SK-N-SH treated with all-trans-retinoic acid at 6 μM for 48 hours (cell line): ENCODE measurements around the gene PPP1R12B.
A peak's percentile ranks its signal among the peaks of the same experiment; 100 is the strongest.
"Not testable (repeated sequence)": the region's sequence is repeated elsewhere in the genome, so short reads cannot be mapped to it uniquely, and the experiment has no call there.

Source experiments
- ATAC-seq: fragments of 200-7000 bp; cut with Tn5 transposase; 3 replicates; pipeline ENCODE4 v1.9.1; 2020; ENCODE audit warnings: mild to moderate bottlenecking, moderate library complexity
- ARNTL ChIP-seq: fragments of 450-650 bp; formaldehyde crosslinking; IDR thresholded peaks from 2 replicates; pipeline ENCODE4 v1.5.0; 2020; ENCODE audit warnings: low read depth, mild to moderate bottlenecking, moderate library complexity, borderline replicate concordance
- BACH2 ChIP-seq: fragments of 250-450 bp; sonication (Bioruptor Pico); IDR thresholded peaks from 2 replicates; pipeline ENCODE4 v1.9.0; 2021; ENCODE audit warnings: mild to moderate bottlenecking, borderline replicate concordance
- CSDC2 ChIP-seq: fragments of 250-450 bp; sonication (Bioruptor Pico); IDR thresholded peaks from 2 replicates; pipeline ENCODE4 v1.5.0; 2020; ENCODE audit warnings: mild to moderate bottlenecking, moderate library complexity
- ESRRG ChIP-seq: fragments of 250-450 bp; sonication (Bioruptor Pico); IDR thresholded peaks from 2 replicates; pipeline ENCODE4 v1.6.1; 2021; ENCODE audit warnings: mild to moderate bottlenecking
- GLIS3 ChIP-seq: fragments of 250-450 bp; sonication (Bioruptor Pico); IDR thresholded peaks from 2 replicates; pipeline ENCODE4 v1.5.0; 2020; ENCODE audit warnings: mild to moderate bottlenecking, moderate library complexity
- ISL1 ChIP-seq: fragments of 250-450 bp; sonication (Bioruptor Pico); IDR thresholded peaks from 2 replicates; pipeline ENCODE4 v2.1.2; 2022; ENCODE audit warnings: mild to moderate bottlenecking, moderate library complexity
- OSR1 ChIP-seq: fragments of 250-450 bp; sonication (Bioruptor Pico); IDR thresholded peaks from 2 replicates; pipeline ENCODE4 v1.8.0; 2022; ENCODE audit warnings: moderate library complexity, mild to moderate bottlenecking, inconsistent platforms
- PPARA ChIP-seq: fragments of 250-450 bp; sonication (Bioruptor Pico); IDR thresholded peaks from 2 replicates; pipeline ENCODE4 v1.5.0; 2020; ENCODE audit warnings: mild to moderate bottlenecking, borderline replicate concordance
- SNAI2 ChIP-seq: fragments of 250-450 bp; sonication (Bioruptor Pico); IDR thresholded peaks from 2 replicates; pipeline ENCODE4 v1.5.0; 2020; ENCODE audit warnings: mild to moderate bottlenecking, moderate library complexity
- TCF4 ChIP-seq: fragments of 250-450 bp; sonication (Bioruptor Pico); IDR thresholded peaks from 2 replicates; pipeline ENCODE4 v1.8.0; 2021; ENCODE audit warnings: mild to moderate bottlenecking, moderate library complexity, borderline replicate concordance
- ZC3H10 ChIP-seq: fragments of 250-450 bp; sonication (Bioruptor Pico); IDR thresholded peaks from 2 replicates; pipeline ENCODE4 v1.5.1; 2021; ENCODE audit warnings: mild to moderate bottlenecking, moderate library complexity
- ZFP3 ChIP-seq: fragments of 250-450 bp; sonication (Bioruptor Pico); IDR thresholded peaks from 2 replicates; pipeline ENCODE4 v1.5.0; 2020; ENCODE audit warnings: mild to moderate bottlenecking, moderate library complexity
- ZNF565 ChIP-seq: fragments of 450-650 bp; formaldehyde crosslinking; conservative IDR thresholded peaks from 2 replicates; pipeline ENCODE4 v1.5.0; 2020; ENCODE audit warnings: low read depth, mild to moderate bottlenecking, moderate library complexity
- ZNF70 ChIP-seq: fragments of 450-650 bp; formaldehyde crosslinking; IDR thresholded peaks from 2 replicates; pipeline ENCODE4 v1.5.0; 2020; ENCODE audit warnings: mild to moderate bottlenecking, moderate library complexity
- ZNF8 ChIP-seq: fragments of 450-650 bp; formaldehyde crosslinking; IDR thresholded peaks from 2 replicates; pipeline ENCODE4 v1.5.0; 2020; ENCODE audit warnings: mild to moderate bottlenecking, moderate library complexity
- TF ChIP-seq, protein P1 (sequence below): fragments of 250-450 bp; sonication (Bioruptor Pico); IDR thresholded peaks from 2 replicates; pipeline ENCODE4 v1.5.1; 2020; ENCODE audit warnings: low read depth, mild to moderate bottlenecking, moderate library complexity
- TF ChIP-seq, protein P2 (sequence below): fragments of 250-450 bp; sonication (Bioruptor Pico); IDR thresholded peaks from 2 replicates; pipeline ENCODE4 v1.8.0; 2021; ENCODE audit warnings: low read depth, mild to moderate bottlenecking, moderate library complexity, borderline replicate concordance
- TF ChIP-seq, protein P3 (sequence below): fragments of 250-450 bp; sonication (Bioruptor Pico); IDR thresholded peaks from 2 replicates; pipeline ENCODE4 v1.5.0; 2020; ENCODE audit warnings: mild to moderate bottlenecking, moderate library complexity

Gene PPP1R12B

DNA sequence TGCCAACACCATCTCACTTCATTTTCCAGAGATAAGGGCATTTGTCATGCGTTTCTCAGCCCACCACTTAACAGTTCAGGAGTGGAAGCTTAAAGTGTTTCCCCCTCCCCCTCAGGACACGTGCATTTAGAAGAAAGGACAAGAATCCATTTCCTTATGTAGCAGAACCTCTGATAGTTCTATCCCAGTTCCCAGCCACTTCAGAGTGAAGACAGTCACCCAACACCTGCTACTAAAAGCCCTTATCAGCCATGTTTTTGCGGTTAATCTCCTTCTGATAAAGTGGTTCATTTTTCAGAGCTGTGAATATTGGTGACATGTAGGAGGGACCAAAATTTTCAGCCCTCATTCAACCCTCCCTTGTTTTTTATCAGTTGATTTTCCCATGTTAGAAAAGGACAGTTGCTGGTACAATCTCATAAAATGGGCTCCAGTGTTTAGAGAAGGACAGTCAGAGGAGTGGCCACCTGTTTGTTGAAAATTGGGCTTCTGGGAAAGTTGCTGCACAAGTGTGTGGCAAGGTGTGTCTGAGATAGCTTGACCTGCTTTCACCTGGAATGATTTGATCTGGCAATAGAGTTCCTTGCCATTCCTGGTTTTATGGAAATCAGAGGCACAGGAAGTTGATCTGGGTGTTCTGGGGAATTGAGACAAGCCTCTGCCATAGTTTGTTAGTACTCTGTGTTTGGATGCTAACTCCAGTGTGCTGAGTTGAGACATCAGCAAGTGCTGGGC, 114.0 kb downstream of the PPP1R12B start:
- ATAC-seq = no peak
- TF ChIP-seq BACH2 (no peak), TCF4 (CRISPR knock-in tag) (no peak), ESRRG (CRISPR knock-in tag) (no peak), ZNF8 (CRISPR knock-in tag) (no peak), SNAI2 (no peak), GLIS3 (CRISPR knock-in tag) (no peak), PPARA (no peak), ISL1 (CRISPR knock-in tag) (no peak)
- TF ChIP-seq, all 23 proteins: peak for 0

DNA sequence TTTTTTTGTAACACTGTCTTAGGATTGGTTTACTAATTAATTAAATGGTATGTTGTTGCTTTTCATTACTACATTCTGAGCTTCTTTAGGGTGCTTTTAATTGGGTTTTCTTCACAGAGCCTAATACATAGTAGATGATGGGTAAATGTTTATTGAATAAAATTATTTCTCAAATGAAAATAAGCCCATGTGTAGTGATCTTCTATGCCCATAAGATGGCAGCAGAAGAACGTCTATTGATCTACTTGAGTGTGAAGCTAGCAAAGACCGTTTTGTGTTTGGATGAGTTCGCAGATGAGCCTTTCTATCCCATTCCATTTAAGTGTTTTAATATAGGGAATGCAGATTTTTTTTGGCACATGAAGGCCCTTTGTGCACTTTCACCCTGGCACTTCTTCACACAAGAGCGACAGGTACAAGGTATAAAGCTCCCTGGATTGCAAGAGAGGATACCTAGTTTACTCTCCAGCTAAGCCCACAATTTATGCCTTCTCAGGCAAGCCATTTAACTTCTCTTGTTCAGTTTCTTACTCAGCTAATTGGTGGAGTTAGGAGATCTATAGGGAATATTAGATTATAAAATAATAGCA, 115.7 kb downstream of the PPP1R12B start:
- ATAC-seq = peak; percentile 67

DNA sequence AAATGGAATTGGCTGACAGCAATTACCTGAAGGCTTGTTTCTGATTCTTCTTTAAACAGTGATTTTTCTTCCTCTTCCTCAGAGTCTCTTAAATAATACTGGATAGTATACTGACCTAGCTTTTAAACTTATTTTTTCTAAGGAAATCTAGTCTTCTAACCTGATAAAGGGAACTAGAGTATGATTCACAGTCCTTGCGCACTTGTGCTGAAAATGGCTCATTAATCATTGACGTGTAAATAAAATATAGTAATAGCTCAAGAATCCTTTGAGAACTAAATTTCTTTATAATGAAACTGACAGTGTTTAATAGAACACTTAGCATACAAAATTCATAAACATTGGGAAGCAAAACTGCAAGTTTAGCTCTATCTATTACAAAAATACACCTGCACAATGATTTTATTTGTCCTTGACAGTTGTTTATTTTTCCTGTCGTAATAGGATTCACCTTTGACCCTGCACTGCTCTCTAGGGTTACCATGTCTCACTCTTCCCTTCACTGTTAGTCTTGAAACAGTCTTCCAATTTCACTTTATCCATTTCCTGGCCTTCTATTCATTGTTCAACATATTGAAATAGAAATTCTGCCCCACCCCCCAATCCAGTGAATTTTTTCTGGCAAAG, 117.3 kb downstream of the PPP1R12B start:
- not testable (repeated sequence) for ATAC-seq

DNA sequence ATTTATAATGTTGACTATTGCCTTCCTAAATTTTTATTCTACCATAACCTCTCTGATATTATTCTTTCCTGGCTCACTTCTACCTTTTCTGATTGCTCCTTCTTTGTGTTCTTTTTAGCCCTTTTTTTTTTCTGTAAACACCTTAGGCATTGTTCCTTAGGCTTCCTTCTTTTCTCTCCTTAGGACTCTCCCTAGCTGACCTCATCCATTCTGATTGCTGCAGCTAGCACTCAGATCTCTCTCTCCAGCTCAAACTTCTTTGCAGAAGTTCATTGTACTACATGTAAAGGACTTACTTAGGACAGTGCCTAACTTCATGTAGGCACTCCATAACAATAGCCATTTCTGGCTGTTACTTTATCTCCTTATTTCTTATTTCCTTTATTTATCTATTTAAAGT, 117.8 kb downstream of the PPP1R12B start:
- peak; percentile 32; the same call in 2 of the 3 replicates for ATAC-seq

DNA sequence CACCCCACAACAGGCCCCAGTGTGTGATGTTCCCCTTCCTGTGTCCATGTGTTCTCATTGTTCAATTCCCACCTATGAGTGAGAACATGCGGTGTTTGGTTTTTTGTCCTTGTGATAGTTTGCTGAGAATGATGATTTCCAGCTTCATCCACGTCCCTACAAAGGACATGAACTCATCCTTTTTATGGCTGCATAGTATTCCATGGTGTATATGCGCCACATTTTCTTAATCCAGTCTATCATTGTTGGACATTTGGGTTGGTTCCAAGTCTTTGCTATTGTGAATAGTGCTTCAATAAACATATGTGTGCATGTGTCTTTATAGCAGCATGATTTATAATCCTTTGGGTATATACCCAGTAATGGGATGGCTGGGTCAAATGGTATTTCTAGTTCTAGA, 118.9 kb downstream of the PPP1R12B start:
- ATAC-seq = not testable (repeated sequence)

DNA sequence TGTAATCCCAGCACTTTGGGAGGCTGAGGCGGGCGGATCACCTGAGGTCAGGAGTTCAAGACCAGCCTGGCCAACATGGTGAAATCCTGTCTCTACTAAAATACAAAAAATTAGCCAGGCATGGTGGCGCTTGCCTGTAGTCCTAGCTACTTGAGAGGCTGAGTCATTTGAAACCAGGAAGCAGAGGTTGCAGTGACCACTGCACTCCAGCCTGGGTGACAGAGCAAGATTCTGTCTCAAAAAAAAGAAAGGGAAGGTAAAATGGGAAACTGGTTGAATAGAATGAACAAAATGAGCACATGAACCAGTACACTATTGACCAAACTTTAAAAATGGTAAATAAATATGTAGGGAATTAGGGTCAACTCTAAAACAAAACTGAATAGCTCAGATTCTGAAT, 120.2 kb downstream of the PPP1R12B start:
- not testable (repeated sequence) for ATAC-seq

DNA sequence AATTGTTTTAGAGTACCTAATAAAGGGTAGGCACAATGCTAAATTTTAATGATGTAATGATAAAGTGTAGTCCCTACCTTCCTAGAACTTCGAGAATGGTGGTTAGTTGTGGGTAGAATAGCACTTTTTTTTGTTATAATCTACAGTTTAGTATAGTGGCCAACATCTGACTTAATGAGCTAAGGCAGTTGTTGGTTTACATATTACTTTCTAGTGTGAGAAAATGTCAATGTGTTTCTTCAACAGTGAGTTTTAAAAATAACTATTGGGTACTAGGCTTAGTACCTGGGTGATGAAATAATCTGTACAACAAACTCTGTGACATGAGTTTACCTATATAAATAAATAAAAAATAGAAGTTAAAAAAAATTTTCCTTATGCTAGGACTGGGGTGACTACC, 120.6 kb downstream of the PPP1R12B start:
- ATAC-seq = not testable (repeated sequence)

DNA sequence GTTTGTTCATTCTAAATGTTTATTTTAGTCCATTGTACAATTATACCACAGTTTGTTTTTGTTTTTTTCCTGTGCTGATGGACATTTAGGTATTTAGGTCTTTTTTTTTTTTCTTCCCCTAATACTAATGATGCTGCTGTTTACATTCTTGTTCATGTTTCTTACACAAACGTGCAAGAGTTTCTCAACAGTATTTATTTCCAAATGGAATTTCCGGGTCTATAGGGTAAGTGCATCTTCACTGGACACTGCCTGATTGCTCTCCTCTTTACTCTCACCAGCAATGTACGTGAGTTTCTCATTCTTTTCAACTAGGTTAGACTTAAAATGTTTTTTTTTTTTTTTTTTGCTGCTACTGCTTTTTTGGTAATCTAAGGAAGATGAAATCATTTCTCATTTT, 122.7 kb downstream of the PPP1R12B start:
- ATAC-seq = no peak
- TF ChIP-seq, protein P1, sequence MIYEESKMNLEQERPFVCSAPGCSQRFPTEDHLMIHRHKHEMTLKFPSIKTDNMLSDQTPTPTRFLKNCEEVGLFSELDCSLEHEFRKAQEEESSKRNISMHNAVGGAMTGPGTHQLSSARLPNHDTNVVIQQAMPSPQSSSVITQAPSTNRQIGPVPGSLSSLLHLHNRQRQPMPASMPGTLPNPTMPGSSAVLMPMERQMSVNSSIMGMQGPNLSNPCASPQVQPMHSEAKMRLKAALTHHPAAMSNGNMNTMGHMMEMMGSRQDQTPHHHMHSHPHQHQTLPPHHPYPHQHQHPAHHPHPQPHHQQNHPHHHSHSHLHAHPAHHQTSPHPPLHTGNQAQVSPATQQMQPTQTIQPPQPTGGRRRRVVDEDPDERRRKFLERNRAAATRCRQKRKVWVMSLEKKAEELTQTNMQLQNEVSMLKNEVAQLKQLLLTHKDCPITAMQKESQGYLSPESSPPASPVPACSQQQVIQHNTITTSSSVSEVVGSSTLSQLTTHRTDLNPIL (CRISPR knock-in tag) = no peak
- TF ChIP-seq CSDC2 (CRISPR knock-in tag) (no peak), ZC3H10 (no peak), OSR1 (CRISPR knock-in tag) (no peak), ZNF565 (CRISPR knock-in tag) (no peak), ARNTL (CRISPR knock-in tag) (no peak), ZFP3 (CRISPR knock-in tag) (no peak), ZNF70 (CRISPR knock-in tag) (no peak), BACH2 (no peak), TCF4 (CRISPR knock-in tag) (no peak)
- TF ChIP-seq, protein P2, sequence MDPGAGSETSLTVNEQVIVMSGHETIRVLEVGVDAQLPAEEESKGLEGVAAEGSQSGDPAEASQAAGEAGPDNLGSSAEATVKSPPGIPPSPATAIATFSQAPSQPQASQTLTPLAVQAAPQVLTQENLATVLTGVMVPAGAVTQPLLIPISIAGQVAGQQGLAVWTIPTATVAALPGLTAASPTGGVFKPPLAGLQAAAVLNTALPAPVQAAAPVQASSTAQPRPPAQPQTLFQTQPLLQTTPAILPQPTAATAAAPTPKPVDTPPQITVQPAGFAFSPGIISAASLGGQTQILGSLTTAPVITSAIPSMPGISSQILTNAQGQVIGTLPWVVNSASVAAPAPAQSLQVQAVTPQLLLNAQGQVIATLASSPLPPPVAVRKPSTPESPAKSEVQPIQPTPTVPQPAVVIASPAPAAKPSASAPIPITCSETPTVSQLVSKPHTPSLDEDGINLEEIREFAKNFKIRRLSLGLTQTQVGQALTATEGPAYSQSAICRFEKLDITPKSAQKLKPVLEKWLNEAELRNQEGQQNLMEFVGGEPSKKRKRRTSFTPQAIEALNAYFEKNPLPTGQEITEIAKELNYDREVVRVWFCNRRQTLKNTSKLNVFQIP = no peak
- TF ChIP-seq, protein P3, sequence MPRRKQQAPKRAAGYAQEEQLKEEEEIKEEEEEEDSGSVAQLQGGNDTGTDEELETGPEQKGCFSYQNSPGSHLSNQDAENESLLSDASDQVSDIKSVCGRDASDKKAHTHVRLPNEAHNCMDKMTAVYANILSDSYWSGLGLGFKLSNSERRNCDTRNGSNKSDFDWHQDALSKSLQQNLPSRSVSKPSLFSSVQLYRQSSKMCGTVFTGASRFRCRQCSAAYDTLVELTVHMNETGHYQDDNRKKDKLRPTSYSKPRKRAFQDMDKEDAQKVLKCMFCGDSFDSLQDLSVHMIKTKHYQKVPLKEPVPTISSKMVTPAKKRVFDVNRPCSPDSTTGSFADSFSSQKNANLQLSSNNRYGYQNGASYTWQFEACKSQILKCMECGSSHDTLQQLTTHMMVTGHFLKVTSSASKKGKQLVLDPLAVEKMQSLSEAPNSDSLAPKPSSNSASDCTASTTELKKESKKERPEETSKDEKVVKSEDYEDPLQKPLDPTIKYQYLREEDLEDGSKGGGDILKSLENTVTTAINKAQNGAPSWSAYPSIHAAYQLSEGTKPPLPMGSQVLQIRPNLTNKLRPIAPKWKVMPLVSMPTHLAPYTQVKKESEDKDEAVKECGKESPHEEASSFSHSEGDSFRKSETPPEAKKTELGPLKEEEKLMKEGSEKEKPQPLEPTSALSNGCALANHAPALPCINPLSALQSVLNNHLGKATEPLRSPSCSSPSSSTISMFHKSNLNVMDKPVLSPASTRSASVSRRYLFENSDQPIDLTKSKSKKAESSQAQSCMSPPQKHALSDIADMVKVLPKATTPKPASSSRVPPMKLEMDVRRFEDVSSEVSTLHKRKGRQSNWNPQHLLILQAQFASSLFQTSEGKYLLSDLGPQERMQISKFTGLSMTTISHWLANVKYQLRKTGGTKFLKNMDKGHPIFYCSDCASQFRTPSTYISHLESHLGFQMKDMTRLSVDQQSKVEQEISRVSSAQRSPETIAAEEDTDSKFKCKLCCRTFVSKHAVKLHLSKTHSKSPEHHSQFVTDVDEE = no peak

DNA sequence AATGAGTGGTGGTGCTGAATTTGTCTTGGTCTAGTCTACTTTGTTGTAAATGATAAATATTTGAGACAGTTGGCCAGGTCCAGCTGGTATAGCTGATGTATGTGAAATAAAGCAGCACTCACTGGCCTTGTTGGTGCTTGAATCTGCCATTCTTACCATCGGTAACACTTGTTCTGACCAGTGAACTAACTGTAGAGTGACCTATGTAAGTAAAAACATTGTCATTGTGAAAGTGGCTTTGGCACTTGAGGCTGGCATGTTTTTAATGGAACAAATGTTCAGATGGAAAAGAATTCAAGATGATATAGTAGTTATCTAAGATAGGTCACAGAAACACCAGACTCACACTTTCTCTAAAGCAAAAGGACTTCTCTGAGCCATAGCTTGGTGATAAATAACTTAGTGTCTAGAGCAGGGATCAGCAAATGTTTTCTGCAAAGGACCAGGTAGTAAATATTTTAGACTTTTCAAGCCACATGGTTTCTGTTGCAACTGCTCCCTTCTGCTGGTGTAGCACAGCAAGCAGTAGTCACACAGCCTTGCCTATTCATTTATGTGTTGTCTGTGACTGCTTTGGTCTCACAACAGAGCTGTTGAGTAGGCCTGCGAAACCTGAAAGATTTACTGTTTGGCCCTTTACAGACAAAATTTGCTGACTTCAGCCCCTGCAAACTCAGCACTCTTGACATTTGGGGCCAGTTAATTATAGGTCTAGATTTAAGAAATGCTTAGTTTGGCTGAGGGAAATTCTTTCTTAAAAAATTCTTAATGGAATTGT, 124.0 kb downstream of the PPP1R12B start:
- ATAC-seq = not testable (repeated sequence)

DNA sequence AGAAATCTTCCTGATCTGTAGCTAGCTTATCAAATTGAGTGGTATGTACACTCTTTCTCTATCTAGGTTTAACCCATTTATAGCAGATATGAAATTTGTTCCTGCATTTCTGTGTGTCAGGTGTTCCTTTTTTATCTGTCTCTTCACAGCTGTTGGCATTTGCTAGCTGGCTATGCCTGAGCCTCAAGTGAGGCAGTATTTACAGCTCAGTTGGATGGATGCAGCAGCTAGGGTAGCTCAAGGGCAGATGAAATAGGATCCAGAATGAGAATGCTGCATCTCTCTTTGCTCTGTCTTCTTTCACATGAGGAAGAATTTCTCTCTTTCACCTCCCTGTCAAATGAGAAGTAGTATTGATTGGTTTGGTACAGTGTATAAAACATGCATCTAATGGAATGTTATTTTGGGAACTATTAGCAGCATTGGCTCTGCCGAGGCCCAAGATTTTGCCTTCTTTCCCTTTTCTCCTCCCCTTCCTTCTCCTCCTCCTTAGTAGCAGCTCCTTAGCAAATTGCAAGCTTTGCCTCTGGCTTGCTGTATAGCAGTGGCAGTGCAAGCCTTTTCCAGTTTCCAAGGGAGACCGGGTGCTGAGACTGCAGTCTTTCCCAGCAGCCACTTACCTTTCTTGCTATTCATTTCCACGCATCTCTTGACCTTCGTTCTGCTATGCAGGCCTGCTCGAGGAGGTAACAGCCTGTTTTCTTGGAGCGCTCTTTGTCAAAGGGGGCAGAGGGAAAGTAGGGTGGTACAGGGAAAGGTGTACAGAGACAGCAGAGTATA, 125.0 kb downstream of the PPP1R12B start:
- not testable (repeated sequence) for ATAC-seq

DNA sequence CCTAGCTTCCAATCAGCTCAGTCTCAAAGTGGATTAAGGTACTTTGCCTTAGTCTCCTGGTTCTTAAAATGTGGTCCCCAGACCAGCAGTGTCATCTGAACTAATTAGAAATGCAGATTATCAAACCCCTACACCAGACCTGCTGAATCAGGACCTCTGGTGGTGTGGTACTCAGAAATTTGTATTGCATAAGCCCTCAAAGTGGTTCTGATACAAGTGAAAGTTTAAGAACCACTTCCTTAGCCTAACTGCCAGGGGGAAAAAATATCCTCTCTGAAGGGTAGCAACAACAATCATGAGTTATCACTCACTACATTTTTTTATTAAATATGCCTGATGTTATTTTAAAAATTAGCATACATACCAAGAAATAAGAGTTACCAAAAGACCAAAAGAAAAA, 131.2 kb downstream of the PPP1R12B start:
- not testable (repeated sequence) for ATAC-seq
